OCI-LY1 (cell line): ENCODE measurements around the gene S100B.

ENCODE experiments used
- H2AFZ ChIP-seq: fragments of 200-600 bp; sonication (generic), shearing (Covaris generic); 2 replicates; pipeline ENCODE4 v1.6.0; 2014; ENCODE audit warnings: antibody characterized with exemption, mild to moderate bottlenecking, low read length
- H3F3A ChIP-seq: fragments of 200-600 bp; sonication (generic), shearing (Covaris generic); 2 replicates; pipeline ENCODE4 v1.6.0; 2014; ENCODE audit warnings: mild to moderate bottlenecking, antibody characterized with exemption, low read length, moderate library complexity; ENCODE audit not compliant: insufficient read depth
- H3K27ac ChIP-seq: fragments of 200-600 bp; sonication (generic); 2 replicates; pipeline ENCODE4 v1.5.1; 2014; ENCODE audit warnings: low read length, mixed run types, mild to moderate bottlenecking, low read depth; ENCODE audit not compliant: poor library complexity, severe bottlenecking
- H3K27me3 ChIP-seq: fragments of 200-600 bp; sonication (generic); 2 replicates; pipeline ENCODE4 v1.6.0; 2014; ENCODE audit warnings: antibody characterized with exemption, mild to moderate bottlenecking, low read length, moderate library complexity; ENCODE audit not compliant: insufficient read depth
- H3K36me3 ChIP-seq: fragments of 200-600 bp; sonication (generic); 2 replicates; pipeline ENCODE4 v1.6.1; 2014; ENCODE audit warnings: mild to moderate bottlenecking, antibody characterized with exemption, low read length, moderate library complexity, mixed read lengths; ENCODE audit not compliant: insufficient read depth
- H3K4me1 ChIP-seq: fragments of 200-600 bp; sonication (generic); 2 replicates; pipeline ENCODE4 v1.5.1; 2014; ENCODE audit warnings: mild to moderate bottlenecking, low read length, moderate library complexity; ENCODE audit not compliant: insufficient read depth, severe bottlenecking
- H3K4me2 ChIP-seq: fragments of 200-600 bp; sonication (generic), shearing (Covaris generic); 2 replicates; pipeline ENCODE4 v1.6.1; 2014; ENCODE audit warnings: low read length
- H3K4me3 ChIP-seq: fragments of 200-600 bp; sonication (generic); 2 replicates; pipeline ENCODE4 v1.5.1; 2014; ENCODE audit warnings: low read length, low read depth, mild to moderate bottlenecking, mixed read lengths; ENCODE audit not compliant: poor library complexity, severe bottlenecking
- H3K79me2 ChIP-seq: fragments of 200-600 bp; shearing (Covaris generic); 2 replicates; pipeline ENCODE4 v1.6.1; 2016; ENCODE audit warnings: mixed run types, low read length, mixed read lengths; ENCODE audit not compliant: insufficient read depth
- H3K9ac ChIP-seq: fragments of 200-600 bp; sonication (generic), shearing (Covaris generic); 2 replicates; pipeline ENCODE4 v1.6.1; 2014; ENCODE audit warnings: mild to moderate bottlenecking, low read length, mixed read lengths
- H3K9me2 ChIP-seq: fragments of 200-600 bp; sonication (generic), shearing (Covaris generic); 2 replicates; pipeline ENCODE4 v1.6.1; 2014; ENCODE audit warnings: low read depth, mild to moderate bottlenecking, low read length, mixed read lengths
- H3K9me3 ChIP-seq: fragments of 200-600 bp; shearing (Covaris generic); 2 replicates; pipeline ENCODE4 v1.6.1; 2014; ENCODE audit warnings: low read length, mixed read lengths
- H4K20me1 ChIP-seq: fragments of 200-600 bp; sonication (generic), shearing (Covaris generic); 2 replicates; pipeline ENCODE4 v1.6.0; 2016; ENCODE audit warnings: mild to moderate bottlenecking, low read length; ENCODE audit not compliant: insufficient read depth
- EZH2 ChIP-seq: fragments of 200-600 bp; sonication (generic), shearing (Covaris generic); IDR thresholded peaks from 2 replicates; pipeline ENCODE4 v1.8.0; 2017; ENCODE audit warnings: borderline replicate concordance, mixed run types, mild to moderate bottlenecking, antibody characterized with exemption, low read length, moderate library complexity, mixed read lengths
- TF ChIP-seq, protein P1 (sequence below): fragments of 200-600 bp; sonication (generic), shearing (Covaris generic); IDR thresholded peaks from 2 replicates; pipeline ENCODE4 v1.5.1; 2017; ENCODE audit warnings: mild to moderate bottlenecking, antibody characterized with exemption, low read length, moderate library complexity, mixed read lengths

S100B gene

DNA sequence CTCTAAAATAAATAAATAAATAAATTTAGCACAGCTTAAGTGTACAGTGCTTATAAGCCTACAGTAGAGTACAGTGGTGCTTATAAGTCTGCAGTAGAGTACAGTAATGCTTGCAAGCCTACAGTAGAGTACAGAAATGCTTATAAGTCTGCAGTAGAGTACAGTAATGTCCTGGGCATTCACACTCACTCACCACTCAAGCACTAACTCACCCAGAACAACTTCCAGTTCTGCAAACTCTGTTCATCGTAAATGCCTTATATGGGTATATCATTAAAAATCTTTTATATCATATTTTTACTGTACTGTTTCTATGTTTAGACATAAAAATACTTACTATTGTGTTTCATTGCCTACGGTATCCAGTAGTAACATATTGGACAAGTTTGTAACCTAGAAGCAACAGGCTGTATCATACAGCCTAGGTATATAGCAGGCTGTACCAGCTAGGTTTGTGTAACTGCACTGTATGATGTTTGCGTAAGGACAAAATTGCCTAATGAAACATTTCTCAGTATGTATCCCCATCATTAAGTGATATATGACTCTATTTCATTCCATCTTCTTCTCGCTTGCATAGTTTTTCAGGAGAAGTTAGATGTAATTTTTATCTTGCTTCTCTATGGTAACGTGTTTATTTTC lies 14.0 kb upstream of the S100B start:
- Histone ChIP-seq H3K27me3 (peaks cover 4% of the 10 kb centered on the region; the same call in 1 of the 2 replicates), H3K79me2 (no peaks in the 10 kb centered on the region), H3K4me1 (no peaks in the 10 kb centered on the region), H3F3A (no peaks in the 10 kb centered on the region), H3K4me2 (no peak overlapping the region), H2AFZ (no peak overlapping the region), H4K20me1 (no peaks in the 10 kb centered on the region), H3K4me3 (no peak overlapping the region), H3K27ac (no peak overlapping the region), H3K9me3 (no peaks in the 10 kb centered on the region), H3K36me3 (no peaks in the 10 kb centered on the region), H3K9me2 (no peaks in the 10 kb centered on the region), H3K9ac (no peak overlapping the region)
- no peak for TF ChIP-seq EZH2
- TF ChIP-seq, protein P1, sequence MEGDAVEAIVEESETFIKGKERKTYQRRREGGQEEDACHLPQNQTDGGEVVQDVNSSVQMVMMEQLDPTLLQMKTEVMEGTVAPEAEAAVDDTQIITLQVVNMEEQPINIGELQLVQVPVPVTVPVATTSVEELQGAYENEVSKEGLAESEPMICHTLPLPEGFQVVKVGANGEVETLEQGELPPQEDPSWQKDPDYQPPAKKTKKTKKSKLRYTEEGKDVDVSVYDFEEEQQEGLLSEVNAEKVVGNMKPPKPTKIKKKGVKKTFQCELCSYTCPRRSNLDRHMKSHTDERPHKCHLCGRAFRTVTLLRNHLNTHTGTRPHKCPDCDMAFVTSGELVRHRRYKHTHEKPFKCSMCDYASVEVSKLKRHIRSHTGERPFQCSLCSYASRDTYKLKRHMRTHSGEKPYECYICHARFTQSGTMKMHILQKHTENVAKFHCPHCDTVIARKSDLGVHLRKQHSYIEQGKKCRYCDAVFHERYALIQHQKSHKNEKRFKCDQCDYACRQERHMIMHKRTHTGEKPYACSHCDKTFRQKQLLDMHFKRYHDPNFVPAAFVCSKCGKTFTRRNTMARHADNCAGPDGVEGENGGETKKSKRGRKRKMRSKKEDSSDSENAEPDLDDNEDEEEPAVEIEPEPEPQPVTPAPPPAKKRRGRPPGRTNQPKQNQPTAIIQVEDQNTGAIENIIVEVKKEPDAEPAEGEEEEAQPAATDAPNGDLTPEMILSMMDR = no peak

DNA sequence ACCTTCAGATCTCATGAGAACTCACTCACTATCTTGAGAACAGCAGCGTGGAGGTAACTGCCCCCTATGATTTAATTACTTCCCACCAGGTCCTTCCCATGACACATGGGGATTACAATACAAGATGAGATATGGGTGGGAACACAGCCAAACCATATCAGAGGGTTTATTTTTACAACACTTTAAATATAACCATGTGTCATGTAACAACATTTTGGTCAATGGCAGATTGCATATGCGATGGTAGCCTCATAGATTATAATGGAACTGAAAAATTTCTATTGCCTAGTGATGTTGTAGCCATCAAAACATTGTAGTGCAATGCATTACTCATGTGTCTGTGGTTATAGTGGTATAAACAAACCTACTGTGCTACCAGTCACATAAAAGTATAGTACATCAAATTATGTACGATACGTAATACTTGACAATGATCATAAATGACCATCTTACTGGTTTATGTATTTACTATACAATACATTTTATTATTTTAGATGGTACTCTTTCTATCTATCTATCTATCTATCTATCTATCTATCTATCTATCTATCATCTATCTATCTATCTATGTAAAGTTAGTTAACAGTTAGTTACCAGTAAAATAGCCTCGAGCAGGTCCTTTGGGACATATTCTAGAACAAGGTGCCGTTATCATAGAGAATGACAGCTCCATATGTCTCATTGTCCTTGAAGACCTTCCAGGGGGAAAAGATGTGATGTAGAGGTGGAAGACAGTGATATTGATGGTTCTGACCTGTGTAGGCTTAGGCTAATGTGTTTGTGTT lies 12.6 kb upstream of the S100B start:
- Histone ChIP-seq H3K9me3 (no peaks in the 10 kb centered on the region), H3K79me2 (no peaks in the 10 kb centered on the region), H3K4me1 (no peaks in the 10 kb centered on the region), H3K4me3 (no peak overlapping the region), H3K9ac (no peak overlapping the region), H3K4me2 (no peak overlapping the region), H3F3A (no peaks in the 10 kb centered on the region), H3K36me3 (no peaks in the 10 kb centered on the region), H2AFZ (no peak overlapping the region), H3K27ac (no peak overlapping the region), H4K20me1 (no peaks in the 10 kb centered on the region), H3K9me2 (no peaks in the 10 kb centered on the region), H3K27me3 (peaks cover 4% of the 10 kb centered on the region; the same call in 1 of the 2 replicates)
- no peak for TF ChIP-seq EZH2
- TF ChIP-seq, protein P1 = no peak

DNA sequence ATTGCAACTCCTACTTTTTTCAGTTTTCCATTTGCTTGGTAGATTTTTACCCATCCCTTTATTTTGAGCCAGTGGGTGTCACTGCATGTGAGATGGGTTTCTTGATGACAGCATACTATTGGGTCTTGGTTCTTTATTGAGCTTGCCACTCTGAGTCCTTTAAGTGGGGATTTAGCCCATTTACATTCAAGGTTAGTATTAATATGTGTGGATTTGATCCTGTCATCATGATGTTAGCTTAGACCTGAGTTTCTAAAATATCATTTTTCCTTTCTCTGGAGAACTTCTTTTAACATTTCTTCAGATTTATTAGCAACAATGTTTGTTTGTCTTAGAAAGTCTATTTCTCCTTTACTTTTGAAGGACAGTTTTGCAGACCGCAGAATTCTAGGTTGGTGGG lies 11.8 kb upstream of the S100B start:
- Histone ChIP-seq H2AFZ (no peak overlapping the region), H3K9ac (no peak overlapping the region), H3K79me2 (no peaks in the 10 kb centered on the region), H3K4me1 (no peaks in the 10 kb centered on the region), H3K27ac (no peak overlapping the region), H3F3A (no peaks in the 10 kb centered on the region), H4K20me1 (no peaks in the 10 kb centered on the region), H3K36me3 (no peaks in the 10 kb centered on the region), H3K4me3 (no peak overlapping the region), H3K27me3 (peaks cover 4% of the 10 kb centered on the region; the same call in 1 of the 2 replicates), H3K9me2 (no peaks in the 10 kb centered on the region), H3K4me2 (no peak overlapping the region), H3K9me3 (no peaks in the 10 kb centered on the region)
- TF ChIP-seq EZH2 = no peak
- TF ChIP-seq, protein P1 = no peak
